HCT116 (cell line): Measurements from ENCODE around the gene RPAIN. TPM values are rescaled to one million over a fixed set of nuclear protein-coding genes. Genes with fewer than 3 reads are reported as not detected.

Experiments used
- ATAC-seq: fragments of 200-7000 bp; cut with Tn5 transposase; 2 replicates; pipeline ENCODE4 v1.9.1; 2020; ENCODE audit warnings: mild to moderate bottlenecking, moderate library complexity
- BruUV-seq: library from RNA; stranded (reverse); fragments of 400-500 nt; replicated peaks from 2 replicates; lab custom pipeline; 2021; lab: Mats Ljungman, UMichigan
- CTCF ChIA-PET: fragments of 300-600 bp; sonication (Branson Sonifier 250); formaldehyde crosslinking; loops from one replicate; lab custom pipeline; 2021; ENCODE audit warnings: antibody characterized with exemption; lab: Charles Lee
- POLR2A ChIA-PET: fragments of 300-600, 350-600 bp; sonication (Branson Sonifier 250); formaldehyde crosslinking; loops from one replicate; lab custom pipeline; 2021; ENCODE audit warnings: antibody characterized with exemption; lab: Charles Lee
- RAD21 ChIA-PET, 2 experiments: fragments of 300-600 bp; sonication (Branson Sonifier 250); formaldehyde crosslinking; loops; one replicate each; lab custom pipeline; 2023; ENCODE audit warnings: low total read pairs in 2 of 2; ENCODE audit not compliant: uncharacterized antibody in 2 of 2, unreplicated experiment in 2 of 2, low non-redundant PET in 1 of 2; lab: Charles Lee
- DNase-seq: peaks from one replicate; pipeline ENCODE4 v3.0.0-alpha.2; 2010; ENCODE audit warnings: low read depth, low spot score
- H2AFZ ChIP-seq: fragments of 200-600 bp; shearing (Covaris generic), sonication (generic); 2 replicates; pipeline ENCODE4 v1.6.1; 2017; ENCODE audit warnings: low read depth, mixed run types, mixed read lengths, antibody characterized with exemption, low read length; ENCODE audit not compliant: poor library complexity, severe bottlenecking
- H3K27ac ChIP-seq: 2 replicates; pipeline ENCODE4 v1.5.1; 2012; ENCODE audit warnings: low read depth, low read length
- H3K27me3 ChIP-seq: fragments of 200-600 bp; sonication (generic); 2 replicates; pipeline ENCODE4 v1.6.1; 2016; ENCODE audit warnings: mixed run types, low read length, mixed read lengths; ENCODE audit not compliant: insufficient read depth
- H3K36me3 ChIP-seq, 2 experiments: fragments of 200-500 bp in 1 of 2; fragments of 200-600 bp in 1 of 2; sonication (Bioruptor generic) in 1 of 2; sonication (generic) in 1 of 2; 2 replicates each; pipeline versions ENCODE4 v1.5.1 to v1.6.1; 2014 to 2016; ENCODE audit warnings: low read length in 2 of 2, inconsistent platforms in 1 of 2, mixed read lengths in 1 of 2, mixed run types in 1 of 2; ENCODE audit not compliant: insufficient read depth in 2 of 2, control insufficient read depth in 1 of 2
- H3K4me1 ChIP-seq, 2 experiments: fragments of 200-600 bp in 1 of 2; sonication (generic) in 1 of 2; 2 replicates each; pipeline versions ENCODE4 v1.5.1 to v1.6.1; 2012 to 2017; ENCODE audit warnings: low read length in 2 of 2, inconsistent platforms in 1 of 2, mild to moderate bottlenecking in 1 of 2, mixed read lengths in 1 of 2, mixed run types in 1 of 2, moderate library complexity in 1 of 2; ENCODE audit not compliant: insufficient read depth in 2 of 2, control insufficient read depth in 1 of 2
- H3K4me2 ChIP-seq: fragments of 200-600 bp; sonication (generic); 2 replicates; pipeline ENCODE4 v1.6.1; 2017; ENCODE audit warnings: mixed run types, low read length, mixed read lengths
- H3K4me3 ChIP-seq, 2 experiments: fragments of 200-600 bp in 1 of 2; sonication (generic) in 1 of 2; replicated peaks in 1 of 2; 2 replicates each; pipeline ENCODE4 v1.5.1; 2011 to 2016; ENCODE audit warnings: low read length in 2 of 2, control low read depth in 1 of 2, low read depth in 1 of 2, mild to moderate bottlenecking in 1 of 2, mixed read lengths in 1 of 2, mixed run types in 1 of 2
- H3K79me2 ChIP-seq: fragments of 200-600 bp; sonication (generic); 2 replicates; pipeline ENCODE4 v1.6.1; 2017; ENCODE audit warnings: mild to moderate bottlenecking, mixed run types, low read length, moderate library complexity, mixed read lengths; ENCODE audit not compliant: insufficient read depth
- H3K9ac ChIP-seq: fragments of 200-600 bp; sonication (generic); 2 replicates; pipeline ENCODE4 v1.6.1; 2016; ENCODE audit warnings: low read length, mixed read lengths
- H3K9me2 ChIP-seq: fragments of 200-600 bp; sonication (generic), shearing (Covaris generic); 2 replicates; pipeline ENCODE4 v1.6.1; 2017; ENCODE audit warnings: mixed run types, mild to moderate bottlenecking, moderate library complexity; ENCODE audit not compliant: insufficient read depth
- H3K9me3 ChIP-seq, 2 experiments: fragments of 200-500 bp in 1 of 2; fragments of 200-600 bp in 1 of 2; sonication (Bioruptor generic) in 1 of 2; sonication (generic) in 1 of 2; 2 replicates each; pipeline ENCODE4 v1.6.1; 2014 to 2017; ENCODE audit warnings: low read length in 2 of 2, mixed read lengths in 2 of 2, inconsistent platforms in 1 of 2, low read depth in 1 of 2, mild to moderate bottlenecking in 1 of 2, mixed run types in 1 of 2, moderate library complexity in 1 of 2; ENCODE audit not compliant: control insufficient read depth in 1 of 2, insufficient read depth in 1 of 2
- H4K20me1 ChIP-seq: fragments of 200-600 bp; sonication (generic), shearing (Covaris generic); 2 replicates; pipeline ENCODE4 v1.6.1; 2017; ENCODE audit warnings: mixed run types, mild to moderate bottlenecking, moderate library complexity; ENCODE audit not compliant: insufficient read depth
- CEBPB ChIP-seq: IDR thresholded peaks from 2 replicates; pipeline ENCODE4 v1.6.1; 2012; ENCODE audit warnings: low read depth
- EGR1 ChIP-seq: IDR thresholded peaks from 2 replicates; pipeline ENCODE4 v1.6.1; 2012; ENCODE audit warnings: low read depth
- RAD21 ChIP-seq: IDR thresholded peaks from 2 replicates; pipeline ENCODE4 v1.6.1; 2012; ENCODE audit warnings: low read depth, mild to moderate bottlenecking
- TCF7L2 ChIP-seq: IDR thresholded peaks from 2 replicates; pipeline ENCODE4 v1.7.0; 2011; ENCODE audit warnings: borderline replicate concordance, inconsistent platforms; ENCODE audit not compliant: insufficient read depth, insufficient read length; ENCODE audit errors: extremely low read depth
- YY1 ChIP-seq: IDR thresholded peaks from 2 replicates; pipeline ENCODE4 v1.6.1; 2011; ENCODE audit warnings: low read length, low read depth, moderate library complexity, mild to moderate bottlenecking; ENCODE audit not compliant: insufficient replicate concordance; ENCODE audit errors: extremely low read depth
- ZBTB33 ChIP-seq: IDR thresholded peaks from 2 replicates; pipeline ENCODE4 v1.6.1; 2011; ENCODE audit warnings: mild to moderate bottlenecking, low read length, moderate library complexity; ENCODE audit not compliant: insufficient replicate concordance; ENCODE audit errors: extremely low read depth
- ZFX ChIP-seq: fragments of 450-650 bp; IDR thresholded peaks from 2 replicates; pipeline ENCODE4 v1.6.1; 2017
- intact Hi-C: fragments of 100-400 bp; cut with micrococcal nuclease; formaldehyde crosslinking; loops from 2 replicates; pipeline ENCODE4 v1.10.0; 2022
- total RNA-seq: library from RNA; stranded (reverse); gene quantifications from one replicate; pipeline ENCODE4 v1.2.1, GENCODE V29; 2021; ENCODE audit not compliant: unreplicated experiment
- TF ChIP-seq, protein P1 (sequence below): IDR thresholded peaks from 2 replicates; pipeline ENCODE4 v1.6.1; 2012

The RPAIN gene
- total RNA-seq, 1 experiment from 2014 or later = 67.9 TPM

- Histone ChIP-seq H2AFZ (no peak overlapping the region), H3K9me3 (no peaks in the 10 kb centered on the region), H3K9me2 (no peaks in the 10 kb centered on the region), H3K4me1 (peaks cover 24 to 38% of the 10 kb centered on the region in 2 experiments), H3K79me2 (peaks cover 89% of the 10 kb centered on the region), H3K27ac (peak overlapping the region; percentile 80), H4K20me1 (no peaks in the 10 kb centered on the region), H3K4me3 (peak overlapping the region; percentile 85 to 98), H3K27me3 (no peaks in the 10 kb centered on the region), H3K36me3 (peaks cover 30 to 38% of the 10 kb centered on the region in 2 experiments; a peak in 3 of 4 replicates), H3K9ac (peak overlapping the region; percentile 98), H3K4me2 (peak overlapping the region; percentile 96)
- BruUV-seq = TSS peak; percentile 77
- CTCF ChIA-PET = interaction anchor here (0.8 to 1.6 kb wide), 2 partner anchors 12 to 20 kb away, joined by 6 to 12 read pairs; partner anchors contain the start of gene C1QBP
- intact Hi-C loops = no loop called here
- DNase-seq (no peak), ATAC-seq (peak; percentile 2)
- RAD21 ChIA-PET = no interaction called here
- POLR2A ChIA-PET = interaction anchor here (0.8 to 1.3 kb wide), 10 partner anchors 8 to 227 kb away, joined by 3 to 7 read pairs (median 4); partner anchors contain the start of genes C1QBP, DHX33 and ZNF594
- TF ChIP-seq YY1 (no peak), RAD21 (no peak), ZFX (no peak), TCF7L2 (no peak), EGR1 (peak; percentile 87), ZBTB33 (no peak), CEBPB (no peak)
- TF ChIP-seq, protein P1, sequence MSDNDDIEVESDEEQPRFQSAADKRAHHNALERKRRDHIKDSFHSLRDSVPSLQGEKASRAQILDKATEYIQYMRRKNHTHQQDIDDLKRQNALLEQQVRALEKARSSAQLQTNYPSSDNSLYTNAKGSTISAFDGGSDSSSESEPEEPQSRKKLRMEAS = no peak
Observed at GRCh38 chr17:5418858-5419355, 1.1 kb upstream of the RPAIN start.
